Nephron (organoid): ENCODE results near the gene TSPAN5.
"Not testable (repeated sequence)": the region's sequence is repeated elsewhere in the genome, so short reads cannot be mapped to it uniquely, and the experiment has no call there.

Source experiments
- H3K27ac Mint-ChIP-seq, 3 experiments: 2 replicates each; pipeline ENCODE4 v1.8.0; 2020; ENCODE audit warnings: mixed read lengths in 3 of 3, mild to moderate bottlenecking in 2 of 3, moderate library complexity in 1 of 3
- H3K27me3 Mint-ChIP-seq: 2 replicates; pipeline ENCODE4 v1.8.0; 2021; ENCODE audit warnings: low read depth, mild to moderate bottlenecking, moderate library complexity, mixed read lengths
- H3K36me3 Mint-ChIP-seq: 2 replicates; pipeline ENCODE4 v1.8.0; 2020; ENCODE audit warnings: low read depth, mixed read lengths
- H3K4me1 Mint-ChIP-seq: 2 replicates; pipeline ENCODE4 v1.8.0; 2020; ENCODE audit warnings: mixed read lengths
- H3K4me3 Mint-ChIP-seq, 3 experiments: 2 replicates each; pipeline ENCODE4 v1.8.0; 2020; ENCODE audit warnings: mild to moderate bottlenecking in 3 of 3, mixed read lengths in 3 of 3, moderate library complexity in 2 of 3
- H3K9me3 Mint-ChIP-seq: 2 replicates; pipeline ENCODE4 v1.8.0; 2020; ENCODE audit warnings: mixed read lengths
- CTCF ChIP-seq, 3 experiments: fragments of 200-600 bp; sonication (generic); IDR thresholded peaks; one replicate each; pipeline ENCODE4 v1.5.0; 2021; ENCODE audit warnings: antibody characterized with exemption in 3 of 3; ENCODE audit not compliant: unreplicated experiment in 3 of 3

TSPAN5 gene

GRCh38 chr4:98539741-98540140 is 118.7 kb downstream of the TSPAN5 start:
- no peak for TF ChIP-seq CTCF (IDR thresholded peaks at IDR 0.05; ENCODE audit: unreplicated experiment in 3 of 3)
- peaks cover 5% of the 10 kb centered on the region for H3K9me3 Mint-ChIP-seq
- no peaks in the 10 kb centered on the region for H3K27me3 Mint-ChIP-seq
- H3K27ac Mint-ChIP-seq, result no peak overlapping the region
- H3K4me1 Mint-ChIP-seq, result no peaks in the 10 kb centered on the region
- no peaks in the 10 kb centered on the region for H3K36me3 Mint-ChIP-seq
- no peak overlapping the region for H3K4me3 Mint-ChIP-seq

- H3K27ac Mint-ChIP-seq, result no peak overlapping the region
- no peak for TF ChIP-seq CTCF (IDR thresholded peaks at IDR 0.05; ENCODE audit: unreplicated experiment in 3 of 3)
- H3K9me3 Mint-ChIP-seq, result peaks cover 6% of the 10 kb centered on the region
- H3K4me3 Mint-ChIP-seq, result no peak overlapping the region
- H3K36me3 Mint-ChIP-seq, result no peaks in the 10 kb centered on the region
- H3K4me1 Mint-ChIP-seq, result no peaks in the 10 kb centered on the region
- H3K27me3 Mint-ChIP-seq, result no peaks in the 10 kb centered on the region
Observed at GRCh38 chr4:98539299-98539698, 119.1 kb downstream of the TSPAN5 start.

GRCh38 chr4:98536631-98537030 is 121.8 kb downstream of the TSPAN5 start:
- TF ChIP-seq CTCF (IDR thresholded peaks at IDR 0.05; ENCODE audit: unreplicated experiment in 3 of 3), result no peak
- Mint-ChIP-seq H3K27me3 (no peaks in the 10 kb centered on the region), H3K4me3 (no peak overlapping the region), H3K9me3 (peaks cover 11% of the 10 kb centered on the region), H3K4me1 (no peaks in the 10 kb centered on the region), H3K27ac (no peak overlapping the region), H3K36me3 (no peaks in the 10 kb centered on the region)

GRCh38 chr4:98534146-98534545 is 124.3 kb downstream of the TSPAN5 start:
- H3K36me3 Mint-ChIP-seq, H3K27ac Mint-ChIP-seq: not testable (repeated sequence)

GRCh38 chr4:98530572-98530971 is 127.8 kb downstream of the TSPAN5 start:
- Mint-ChIP-seq H3K36me3 (no peaks in the 10 kb centered on the region), H3K9me3 (peaks cover 7% of the 10 kb centered on the region), H3K27ac (no peak overlapping the region), H3K27me3 (no peaks in the 10 kb centered on the region), H3K4me1 (peaks cover 6% of the 10 kb centered on the region), H3K4me3 (no peak overlapping the region)
- no peak for TF ChIP-seq CTCF (IDR thresholded peaks at IDR 0.05; ENCODE audit: unreplicated experiment in 3 of 3)

More at GRCh38 chr4:98534146-98534545, 124.3 kb downstream of the TSPAN5 start:
- H3K4me3 Mint-ChIP-seq, H3K27me3 Mint-ChIP-seq, H3K4me1 Mint-ChIP-seq: not testable (repeated sequence)
- peaks cover 11% of the 10 kb centered on the region for H3K9me3 Mint-ChIP-seq

GRCh38 chr4:98529970-98530569 is 128.3 kb downstream of the TSPAN5 start:
- Mint-ChIP-seq H3K27me3 (no peaks in the 10 kb centered on the region), H3K4me3 (no peak overlapping the region), H3K9me3 (peaks cover 5% of the 10 kb centered on the region), H3K4me1 (peaks cover 6% of the 10 kb centered on the region), H3K36me3 (no peaks in the 10 kb centered on the region), H3K27ac (no peak overlapping the region)
- TF ChIP-seq CTCF (IDR thresholded peaks at IDR 0.05; ENCODE audit: unreplicated experiment in 3 of 3), result no peak
